GM12878 (cell line): ENCODE data around the gene MIR17HG.

Experiments used
- CTCF ChIP-seq, 3 experiments: IDR thresholded peaks in 2 of 3; conservative IDR thresholded peaks in 1 of 3; 2 replicates each; pipeline ENCODE4 v1.5.1; 2011; ENCODE audit warnings: low read depth in 3 of 3, low read length in 3 of 3, mild to moderate bottlenecking in 3 of 3, control low read depth in 2 of 3, moderate library complexity in 2 of 3, inconsistent platforms in 1 of 3, mixed read lengths in 1 of 3; ENCODE audit not compliant: control insufficient read depth in 2 of 3, insufficient read depth in 1 of 3; ENCODE audit errors: extremely low read depth in 1 of 3
- EZH2 ChIP-seq: IDR thresholded peaks from 2 replicates; pipeline ENCODE4 v1.6.1; 2012; ENCODE audit warnings: low read depth, mild to moderate bottlenecking, control low read depth, inconsistent platforms, low read length, borderline replicate concordance; ENCODE audit not compliant: control insufficient read depth
- PRDM15 ChIP-seq: fragments of 450-650 bp; formaldehyde crosslinking; IDR thresholded peaks from 2 replicates; pipeline ENCODE4 v1.4.0; 2020; ENCODE audit warnings: mild to moderate bottlenecking, moderate library complexity
- RAD21 ChIP-seq: IDR thresholded peaks from 2 replicates; pipeline ENCODE4 v1.6.1; 2011; ENCODE audit warnings: mild to moderate bottlenecking, low read depth, low read length, moderate library complexity; ENCODE audit not compliant: insufficient read depth
- SUZ12 ChIP-seq: fragments of 200-600 bp; sonication (generic); IDR thresholded peaks from one replicate; pipeline ENCODE4 v1.6.1; 2018; ENCODE audit warnings: antibody characterized with exemption, mild to moderate bottlenecking; ENCODE audit not compliant: unreplicated experiment

GRCh38 chr13:91399189-91400062 is 51.9 kb downstream of the MIR17HG start:
- TF ChIP-seq RAD21 (no peak), EZH2 (no peak), PRDM15 (CRISPR knock-in tag) (no peak), SUZ12 (no peak), CTCF (IDR thresholded peaks at IDR 0.05 in 2 of 3, conservative IDR thresholded peaks at IDR 0.05 in 1 of 3; ENCODE audit: control insufficient read depth in 2 of 3, extremely low read depth in 1 of 3, insufficient read depth in 1 of 3, low read depth in 3 of 3, low read length in 3 of 3) (no peak)
